Duodenal mucosa (tissue), 2 donors: ENCODE data around the gene NRK.
"Not testable (repeated sequence)": the region's sequence is repeated elsewhere in the genome, so short reads cannot be mapped to it uniquely, and the experiment has no call there.

Experiments
- H3K27ac ChIP-seq: one replicate; pipeline ENCODE4 v1.7.0; 2013; ENCODE audit warnings: low read depth, low read length
- H3K27me3 ChIP-seq, 2 donors: one replicate each; pipeline ENCODE4 v1.7.0; 2013; ENCODE audit warnings: low read length in 2 of 2, control low read depth in 1 of 2; ENCODE audit not compliant: insufficient read depth in 2 of 2, control insufficient read depth in 1 of 2
- H3K36me3 ChIP-seq, 2 donors: one replicate each; pipeline ENCODE4 v1.7.0; 2013; ENCODE audit warnings: low read length in 2 of 2, control low read depth in 1 of 2; ENCODE audit not compliant: insufficient read depth in 2 of 2, control insufficient read depth in 1 of 2
- H3K4me1 ChIP-seq, 2 donors: one replicate each; pipeline ENCODE4 v1.7.0; 2013; ENCODE audit warnings: low read length in 2 of 2, control low read depth in 1 of 2; ENCODE audit not compliant: insufficient read depth in 2 of 2, control insufficient read depth in 1 of 2
- H3K4me3 ChIP-seq, 2 donors: one replicate each; pipeline ENCODE4 v1.7.0; 2013; ENCODE audit warnings: low read length in 2 of 2, low read depth in 1 of 2
- H3K9ac ChIP-seq, 2 donors: one replicate each; pipeline ENCODE4 v1.7.0; 2013; ENCODE audit warnings: low read length in 2 of 2, low read depth in 1 of 2
- H3K9me3 ChIP-seq, 2 donors: one replicate each; pipeline ENCODE4 v1.7.0; 2013; ENCODE audit warnings: low read length in 2 of 2, control low read depth in 1 of 2; ENCODE audit not compliant: control insufficient read depth in 1 of 2

The NRK gene

GRCh38 chrX:105975382-105975781 is 153.0 kb downstream of the NRK start:
- H3K27ac ChIP-seq, result no peak overlapping the region

GRCh38 chrX:105981772-105982485 is 159.6 kb downstream of the NRK start:
- Histone ChIP-seq H3K9ac (no peak overlapping the region), H3K4me3 (no peak overlapping the region), H3K4me1 (no peaks in the 10 kb centered on the region), H3K36me3 (no peaks in the 10 kb centered on the region), H3K9me3 (no peaks in the 10 kb centered on the region), H3K27me3 (no peaks in the 10 kb centered on the region), H3K27ac (no peak overlapping the region)

More at GRCh38 chrX:105975382-105975781, 153.0 kb downstream of the NRK start:
- Histone ChIP-seq H3K4me3 (no peak overlapping the region), H3K9ac (no peak overlapping the region), H3K9me3 (no peaks in the 10 kb centered on the region), H3K4me1 (no peaks in the 10 kb centered on the region), H3K27me3 (no peaks in the 10 kb centered on the region), H3K36me3 (no peaks in the 10 kb centered on the region)

GRCh38 chrX:105988487-105988886 is 166.1 kb downstream of the NRK start:
- H3K4me3 ChIP-seq, H3K36me3 ChIP-seq, H3K9ac ChIP-seq, H3K27ac ChIP-seq, H3K9me3 ChIP-seq, H3K4me1 ChIP-seq, H3K27me3 ChIP-seq: not testable (repeated sequence)

- H3K9me3 ChIP-seq, result no peaks in the 10 kb centered on the region
- no peaks in the 10 kb centered on the region for H3K27me3 ChIP-seq
- H3K4me3 ChIP-seq, result no peak overlapping the region
- no peaks in the 10 kb centered on the region for H3K4me1 ChIP-seq
- H3K9ac ChIP-seq, result no peak overlapping the region
- H3K36me3 ChIP-seq, result no peaks in the 10 kb centered on the region
- no peak overlapping the region for H3K27ac ChIP-seq
These were observed 177.0 kb downstream of the NRK start for GRCh38 chrX:105999294-105999693.

- no peaks in the 10 kb centered on the region for H3K27me3 ChIP-seq
- H3K9me3 ChIP-seq, result no peaks in the 10 kb centered on the region
- no peak overlapping the region for H3K9ac ChIP-seq
- H3K4me3 ChIP-seq, result no peak overlapping the region
- no peak overlapping the region for H3K27ac ChIP-seq
- no peaks in the 10 kb centered on the region for H3K36me3 ChIP-seq
- H3K4me1 ChIP-seq, result no peaks in the 10 kb centered on the region
These were observed 177.9 kb downstream of the NRK start for GRCh38 chrX:106000203-106000602.

- H3K4me1 ChIP-seq, H3K27ac ChIP-seq, H3K27me3 ChIP-seq, H3K9ac ChIP-seq, H3K4me3 ChIP-seq, H3K9me3 ChIP-seq, H3K36me3 ChIP-seq: not testable (repeated sequence)
These were observed 178.3 kb downstream of the NRK start for GRCh38 chrX:106000609-106001008.

- H3K36me3 ChIP-seq, result no peaks in the 10 kb centered on the region
- H3K27ac ChIP-seq, result no peak overlapping the region
These were observed 183.3 kb downstream of the NRK start for GRCh38 chrX:106005684-106006083.

GRCh38 chrX:106007815-106008214 is 185.5 kb downstream of the NRK start:
- H3K9ac ChIP-seq, result no peak overlapping the region

More at GRCh38 chrX:106005684-106006083, 183.3 kb downstream of the NRK start:
- H3K4me3 ChIP-seq, result no peak overlapping the region
- H3K27me3 ChIP-seq, result no peaks in the 10 kb centered on the region
- H3K9me3 ChIP-seq, result no peaks in the 10 kb centered on the region
- H3K4me1 ChIP-seq, result no peaks in the 10 kb centered on the region
- no peak overlapping the region for H3K9ac ChIP-seq

More at GRCh38 chrX:106007815-106008214, 185.5 kb downstream of the NRK start:
- Histone ChIP-seq H3K27me3 (no peaks in the 10 kb centered on the region), H3K9me3 (no peaks in the 10 kb centered on the region), H3K27ac (no peak overlapping the region), H3K36me3 (no peaks in the 10 kb centered on the region), H3K4me1 (no peaks in the 10 kb centered on the region), H3K4me3 (no peak overlapping the region)
